Stimulated activated naive B cell treated with anti-CD40 and anti-IgM and Interleukin-4, amounts not matched to agents 10 μg/mL and 1 μg/mL and 100 μg/mL, for 72 hours (primary cell): Measurements from ENCODE around the gene SLC16A8.
"Not testable (repeated sequence)": the region's sequence is repeated elsewhere in the genome, so short reads cannot be mapped to it uniquely, and the experiment has no call there.

Source experiments
- ATAC-seq, 2 donors: fragments of 150-1000 bp; cut with Tn5 transposase; replicated peaks; 2 replicates each; pipeline ENCODE4 v1.10.0; 2021; ENCODE audit warnings: moderate library complexity in 1 of 2
- DNase-seq: peaks from one replicate; pipeline ENCODE4 v3.0.0; 2021
- H3K27ac Mint-ChIP-seq: one replicate; pipeline ENCODE4 v1.8.0; 2022; ENCODE audit warnings: mild to moderate bottlenecking, mixed read lengths
- H3K27me3 Mint-ChIP-seq, 2 donors: one replicate each; pipeline ENCODE4 v1.8.0; 2022; ENCODE audit warnings: mixed read lengths in 2 of 2
- H3K36me3 Mint-ChIP-seq, 2 donors: one replicate each; pipeline ENCODE4 v1.8.0; 2022; ENCODE audit warnings: mixed read lengths in 2 of 2, mild to moderate bottlenecking in 1 of 2
- H3K4me1 Mint-ChIP-seq, 2 donors: one replicate each; pipeline ENCODE4 v1.8.0; 2022; ENCODE audit warnings: mixed read lengths in 2 of 2, mild to moderate bottlenecking in 1 of 2
- H3K4me3 Mint-ChIP-seq, 2 donors: one replicate each; pipeline ENCODE4 v1.8.0; 2022; ENCODE audit warnings: mild to moderate bottlenecking in 2 of 2, mixed read lengths in 2 of 2, moderate library complexity in 1 of 2
- H3K9me3 Mint-ChIP-seq, 2 donors: one replicate each; pipeline ENCODE4 v1.8.0; 2022; ENCODE audit warnings: mixed read lengths in 2 of 2, mild to moderate bottlenecking in 1 of 2

SLC16A8 gene

GRCh38 chr22:38041760-38042487 lies 42.1 kb downstream of the SLC16A8 start:
- H3K4me3 Mint-ChIP-seq: no peak overlapping the region
- no peak for DNase-seq
- ATAC-seq: no peak
- H3K36me3 Mint-ChIP-seq: no peaks in the 10 kb centered on the region
- no peaks in the 10 kb centered on the region for H3K9me3 Mint-ChIP-seq
- H3K27ac Mint-ChIP-seq: no peak overlapping the region
- peaks cover 8 to 12% of the 10 kb centered on the region in 2 donors for H3K4me1 Mint-ChIP-seq
- H3K27me3 Mint-ChIP-seq: peaks cover 12 to 21% of the 10 kb centered on the region in 2 donors

GRCh38 chr22:38040953-38041759 lies 42.8 kb downstream of the SLC16A8 start:
- DNase-seq: no peak
- no peak overlapping the region for H3K27ac Mint-ChIP-seq
- H3K27me3 Mint-ChIP-seq: peaks cover 12 to 21% of the 10 kb centered on the region in 2 donors
- H3K9me3 Mint-ChIP-seq: no peaks in the 10 kb centered on the region
- no peaks in the 10 kb centered on the region for H3K36me3 Mint-ChIP-seq
- peaks cover 8 to 12% of the 10 kb centered on the region in 2 donors for H3K4me1 Mint-ChIP-seq
- H3K4me3 Mint-ChIP-seq: no peak overlapping the region
- no peak for ATAC-seq

- Mint-ChIP-seq H3K27me3 (peaks cover 12 to 13% of the 10 kb centered on the region in 2 donors), H3K9me3 (no peaks in the 10 kb centered on the region), H3K36me3 (no peaks in the 10 kb centered on the region), H3K27ac (no peak overlapping the region), H3K4me3 (no peak overlapping the region), H3K4me1 (peaks cover 12 to 14% of the 10 kb centered on the region in 2 donors)
- DNase-seq (no peak), ATAC-seq (no peak)
Observed at GRCh38 chr22:38038890-38039812, 44.8 kb downstream of the SLC16A8 start.

DNA sequence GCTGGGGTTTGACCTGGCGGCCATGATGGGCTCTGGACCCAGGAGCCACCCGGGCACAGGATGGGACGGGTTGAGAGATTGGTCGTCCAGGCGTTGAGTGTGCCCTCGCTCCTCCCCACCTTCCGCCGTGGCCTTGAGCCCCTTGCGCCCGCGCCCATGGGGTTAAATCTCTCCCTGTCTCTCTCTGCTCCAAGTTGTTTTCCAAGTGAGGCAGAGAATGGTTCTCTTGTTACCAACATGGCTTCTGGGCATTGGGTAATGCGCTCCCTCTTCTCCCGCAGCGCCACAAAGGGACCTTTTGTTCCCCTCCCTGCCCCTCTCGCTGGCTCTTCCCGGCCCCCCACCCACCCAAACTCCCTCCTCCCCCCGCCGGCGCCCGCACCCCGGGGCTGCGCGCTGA lies 45.6 kb downstream of the SLC16A8 start:
- Mint-ChIP-seq H3K27me3 (peaks cover 12 to 13% of the 10 kb centered on the region in 2 donors), H3K4me3 (no peak overlapping the region), H3K27ac (no peak overlapping the region), H3K4me1 (peaks cover 12 to 14% of the 10 kb centered on the region in 2 donors), H3K9me3 (no peaks in the 10 kb centered on the region), H3K36me3 (no peaks in the 10 kb centered on the region)
- DNase-seq (no peak), ATAC-seq (no peak)

DNA sequence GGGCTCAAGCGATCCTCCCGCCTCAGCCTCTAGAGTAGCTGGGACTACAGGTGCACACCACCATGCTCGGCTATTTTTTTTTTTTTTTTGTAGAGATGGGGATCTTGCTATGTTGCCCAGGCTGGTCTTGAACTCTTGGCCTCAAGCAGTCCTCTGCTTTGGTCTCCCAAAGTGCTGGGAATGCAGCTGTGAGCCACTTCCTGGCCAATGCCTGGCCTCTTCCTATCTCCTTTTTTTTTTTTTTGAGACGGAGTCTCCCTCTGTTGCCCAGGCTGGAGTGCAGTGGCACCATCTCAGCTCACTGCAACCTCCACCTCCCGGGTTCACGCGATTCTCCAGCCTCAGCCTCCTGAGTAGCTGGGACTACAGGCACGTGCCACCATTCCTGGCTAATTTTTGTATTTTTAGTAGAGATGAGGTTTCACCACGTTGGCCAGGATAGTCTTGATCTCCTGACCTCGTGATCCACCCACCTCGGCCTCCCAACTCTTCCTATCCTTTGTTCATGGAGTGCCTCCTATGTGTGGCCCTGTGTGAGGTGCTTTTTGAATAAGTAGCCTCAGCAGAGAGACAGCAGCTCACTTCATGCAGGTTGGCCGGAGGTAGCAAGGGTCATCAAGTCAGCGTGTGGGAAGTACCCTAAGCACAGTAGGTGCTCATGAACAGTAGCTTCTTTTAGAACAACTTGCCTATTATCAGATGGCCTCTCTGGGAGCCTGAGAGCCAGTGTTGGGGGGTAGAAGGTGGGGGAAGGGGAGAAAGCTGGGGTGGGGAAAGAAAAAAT lies 46.4 kb downstream of the SLC16A8 start:
- H3K9me3 Mint-ChIP-seq, DNase-seq, H3K4me3 Mint-ChIP-seq, ATAC-seq, H3K27ac Mint-ChIP-seq, H3K36me3 Mint-ChIP-seq: not testable (repeated sequence)
- H3K27me3 Mint-ChIP-seq: peaks cover 12% of the 10 kb centered on the region in 2 donors
- peaks cover 10 to 14% of the 10 kb centered on the region in 2 donors for H3K4me1 Mint-ChIP-seq

DNA sequence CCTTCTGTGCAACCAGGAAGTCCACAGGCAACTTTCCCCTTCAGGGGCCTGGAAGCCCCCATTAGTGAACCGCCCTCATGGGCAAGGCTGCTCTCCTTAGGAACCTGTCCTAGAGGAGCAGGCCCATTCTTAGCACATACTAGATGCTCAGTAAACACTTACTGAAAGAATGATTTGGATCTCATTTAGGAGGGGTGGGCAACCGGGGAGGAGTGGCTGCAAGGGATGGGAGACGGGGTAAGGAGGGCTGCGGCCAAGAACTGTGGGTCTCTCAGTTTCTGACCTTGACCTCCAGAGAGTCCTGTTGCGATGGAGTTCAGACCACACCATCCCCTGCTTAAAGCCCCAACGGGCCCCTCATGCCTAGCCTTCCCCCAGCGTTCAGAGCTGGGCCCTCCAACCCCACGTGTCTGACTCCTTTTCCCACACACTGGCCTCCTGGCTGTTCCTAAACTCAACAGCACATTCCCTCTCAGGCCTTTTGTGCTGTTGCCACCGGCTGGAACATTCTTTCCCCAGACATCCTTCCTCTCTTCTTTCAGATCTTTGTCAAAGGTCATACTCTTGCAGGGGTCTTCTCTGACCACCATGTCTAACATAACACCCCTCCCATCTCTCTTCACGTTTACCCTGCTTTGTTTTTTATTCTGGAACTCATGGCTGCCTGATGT lies 47.5 kb downstream of the SLC16A8 start:
- ATAC-seq (no peak), DNase-seq (no peak)
- H3K27me3 Mint-ChIP-seq: peaks cover 9 to 12% of the 10 kb centered on the region in 2 donors
- peaks cover 0 to 2% of the 10 kb centered on the region in 2 donors for H3K36me3 Mint-ChIP-seq
- no peak overlapping the region for H3K4me3 Mint-ChIP-seq
- H3K4me1 Mint-ChIP-seq: peaks cover 0 to 6% of the 10 kb centered on the region in 2 donors
- H3K27ac Mint-ChIP-seq: no peak overlapping the region
- no peaks in the 10 kb centered on the region for H3K9me3 Mint-ChIP-seq

GRCh38 chr22:38035530-38035885 lies 48.5 kb downstream of the SLC16A8 start:
- DNase-seq: no peak
- Mint-ChIP-seq H3K4me3 (no peak overlapping the region), H3K27me3 (peaks cover under 1 to 5% of the 10 kb centered on the region in 2 donors), H3K36me3 (peaks cover 0 to 2% of the 10 kb centered on the region in 2 donors), H3K27ac (no peak overlapping the region), H3K9me3 (no peaks in the 10 kb centered on the region), H3K4me1 (peaks cover 0 to 6% of the 10 kb centered on the region in 2 donors)
- no peak for ATAC-seq

- Mint-ChIP-seq H3K9me3 (no peaks in the 10 kb centered on the region), H3K4me3 (no peak overlapping the region), H3K4me1 (peaks cover 0 to 6% of the 10 kb centered on the region in 2 donors), H3K27ac (no peak overlapping the region), H3K27me3 (peaks cover 0 to under 1% of the 10 kb centered on the region in 2 donors), H3K36me3 (peaks cover 0 to 2% of the 10 kb centered on the region in 2 donors)
- no peak for DNase-seq
- ATAC-seq: no peak
Observed at GRCh38 chr22:38034884-38035529, 49.0 kb downstream of the SLC16A8 start.

- peak overlapping the region; percentile 37 for H3K27ac Mint-ChIP-seq
- no peaks in the 10 kb centered on the region for H3K27me3 Mint-ChIP-seq
- H3K4me3 Mint-ChIP-seq: no peak overlapping the region
- peaks cover 0 to 2% of the 10 kb centered on the region in 2 donors for H3K36me3 Mint-ChIP-seq
- no peaks in the 10 kb centered on the region for H3K9me3 Mint-ChIP-seq
- ATAC-seq (peak in 1 of 2 donors; percentile 61), DNase-seq (no peak)
- H3K4me1 Mint-ChIP-seq: peaks cover 0 to 6% of the 10 kb centered on the region in 2 donors
Observed at GRCh38 chr22:38034278-38034882, 49.6 kb downstream of the SLC16A8 start.

- DNase-seq: no peak
- Mint-ChIP-seq H3K4me1 (peaks cover 0 to 6% of the 10 kb centered on the region in 2 donors), H3K9me3 (no peaks in the 10 kb centered on the region), H3K27me3 (no peaks in the 10 kb centered on the region), H3K27ac (peak overlapping the region; percentile 37), H3K36me3 (peaks cover 0 to 4% of the 10 kb centered on the region in 2 donors), H3K4me3 (no peak overlapping the region)
- no peak for ATAC-seq
Observed at GRCh38 chr22:38033522-38034277, 50.3 kb downstream of the SLC16A8 start.

DNA sequence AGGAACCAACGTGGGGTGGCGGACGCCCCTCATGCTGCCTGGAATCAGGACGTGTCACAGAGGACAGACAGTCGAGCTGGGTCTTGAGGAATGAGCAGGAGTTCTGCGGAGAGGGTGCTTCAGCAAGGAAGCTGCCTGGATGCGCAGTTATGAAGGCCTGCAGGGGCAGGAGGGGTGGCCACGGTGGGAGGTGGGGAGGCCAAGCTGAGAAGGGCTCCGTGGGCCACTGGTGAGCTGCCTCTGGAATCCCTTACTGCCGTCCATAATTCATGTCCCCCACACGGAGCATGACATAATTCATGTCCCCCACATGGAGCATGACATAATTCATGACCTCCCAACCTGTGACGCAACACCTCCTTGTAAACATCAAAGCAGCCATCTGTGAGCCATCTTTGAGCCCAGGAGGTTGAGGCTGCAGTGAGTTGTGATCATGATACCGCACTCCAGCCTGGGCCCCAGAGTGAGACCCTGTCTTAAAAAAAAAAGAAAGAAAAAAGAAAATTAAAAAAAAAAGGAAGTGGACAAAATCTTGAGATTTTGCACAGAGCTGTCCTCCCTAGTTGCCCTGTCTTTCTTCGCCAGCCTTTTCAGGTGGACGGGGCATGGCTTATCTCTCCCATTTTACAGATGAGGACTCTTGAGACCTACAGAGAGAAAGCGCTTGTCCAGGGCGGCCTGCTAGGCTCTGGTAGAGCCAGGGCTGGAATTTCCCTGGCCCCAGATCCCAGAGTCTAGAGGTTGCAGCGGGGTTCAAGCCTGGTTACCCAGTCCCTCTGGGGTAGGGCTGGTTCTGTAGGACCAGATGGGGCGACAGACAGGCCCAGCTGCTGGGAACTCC lies 51.1 kb downstream of the SLC16A8 start:
- H3K27ac Mint-ChIP-seq: no peak overlapping the region
- H3K4me3 Mint-ChIP-seq: no peak overlapping the region
- no peak for ATAC-seq
- peaks cover 0 to 4% of the 10 kb centered on the region in 2 donors for H3K36me3 Mint-ChIP-seq
- H3K27me3 Mint-ChIP-seq: no peaks in the 10 kb centered on the region
- no peak for DNase-seq
- no peaks in the 10 kb centered on the region for H3K9me3 Mint-ChIP-seq
- peaks cover 0 to 6% of the 10 kb centered on the region in 2 donors for H3K4me1 Mint-ChIP-seq
